IPS-15b (cell line): ENCODE data around the gene PHLDA3.

Experiments used
- H3K27me3 ChIP-seq: one replicate; pipeline ENCODE4 v1.6.1; 2013; ENCODE audit warnings: low read length; ENCODE audit not compliant: control insufficient read depth, insufficient read depth
- H3K36me3 ChIP-seq: one replicate; pipeline ENCODE4 v1.6.1; 2013; ENCODE audit warnings: low read length; ENCODE audit not compliant: control insufficient read depth, insufficient read depth
- H3K4me1 ChIP-seq: one replicate; pipeline ENCODE4 v1.6.1; 2013; ENCODE audit warnings: mild to moderate bottlenecking, low read length; ENCODE audit not compliant: control insufficient read depth, insufficient read depth
- H3K4me3 ChIP-seq: one replicate; pipeline ENCODE4 v1.5.1; 2013; ENCODE audit warnings: low read depth, low read length
- H3K9ac ChIP-seq: one replicate; pipeline ENCODE4 v1.6.1; 2013; ENCODE audit warnings: low read depth, mild to moderate bottlenecking, low read length
- H3K9me3 ChIP-seq: one replicate; pipeline ENCODE4 v1.6.1; 2013; ENCODE audit warnings: mild to moderate bottlenecking, low read length; ENCODE audit not compliant: control insufficient read depth, insufficient read depth

The PHLDA3 gene

DNA sequence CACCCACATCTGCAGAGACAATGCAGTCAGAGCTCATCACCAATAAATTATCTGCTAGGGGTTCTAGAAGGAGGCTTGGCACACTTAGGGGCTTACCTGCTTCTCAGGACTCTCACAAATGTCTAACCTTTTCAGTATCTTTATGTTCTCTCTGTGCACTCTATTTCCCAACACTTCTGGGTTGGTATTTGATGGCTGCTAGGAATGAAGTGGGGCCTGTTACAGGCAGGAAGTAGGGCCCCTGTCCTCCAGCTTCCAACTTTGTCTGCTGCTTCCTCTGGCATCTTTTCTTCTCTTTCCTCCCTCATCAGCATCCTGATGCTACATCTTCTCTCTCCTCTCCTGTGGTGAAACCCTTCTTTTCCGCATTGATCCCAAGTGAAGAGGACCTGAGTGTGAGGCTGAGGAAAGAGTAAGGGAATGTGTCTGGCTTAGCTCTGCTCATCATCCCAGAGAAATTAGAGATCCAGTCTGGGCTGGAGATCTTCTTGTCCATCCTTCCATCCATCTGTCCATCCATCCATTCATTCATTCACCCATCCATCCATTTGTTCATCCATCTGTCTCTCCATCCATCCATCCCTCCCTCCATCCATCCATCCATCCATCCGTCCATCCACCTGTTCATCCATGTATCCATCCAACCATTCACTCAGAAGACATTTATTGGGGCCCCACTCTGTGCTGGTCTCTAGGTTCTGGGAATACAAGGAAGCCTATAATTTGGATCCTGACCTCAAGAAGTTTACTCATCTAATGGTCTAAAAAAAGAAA lies 40.8 kb upstream of the PHLDA3 start:
- Histone ChIP-seq H3K9ac (no peak overlapping the region), H3K36me3 (no peaks in the 10 kb centered on the region), H3K4me3 (no peak overlapping the region), H3K27me3 (peaks cover 30% of the 10 kb centered on the region), H3K9me3 (no peaks in the 10 kb centered on the region), H3K4me1 (peaks cover 10% of the 10 kb centered on the region)

DNA sequence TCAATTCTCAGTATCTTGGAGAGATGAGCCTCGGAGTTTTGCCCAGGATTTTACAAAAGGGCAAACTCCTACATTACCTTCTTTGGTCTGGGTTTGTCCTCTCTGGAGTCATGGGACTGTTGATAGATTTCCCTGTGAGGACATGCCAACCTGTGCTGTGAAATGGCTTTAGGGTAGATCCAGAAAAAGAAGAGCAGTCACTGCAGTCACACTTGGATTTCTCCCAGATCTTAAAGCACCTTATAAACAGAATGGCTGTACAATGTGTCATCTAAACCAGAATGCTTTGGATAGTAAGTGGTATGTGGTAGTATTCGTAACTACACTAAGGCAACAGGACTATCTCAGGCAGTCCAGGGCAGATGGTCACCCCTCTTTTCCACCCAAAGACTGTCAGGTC lies 39.8 kb upstream of the PHLDA3 start:
- Histone ChIP-seq H3K9ac (no peak overlapping the region), H3K36me3 (no peaks in the 10 kb centered on the region), H3K27me3 (peaks cover 30% of the 10 kb centered on the region), H3K4me1 (peaks cover 15% of the 10 kb centered on the region), H3K4me3 (no peak overlapping the region), H3K9me3 (no peaks in the 10 kb centered on the region)

DNA sequence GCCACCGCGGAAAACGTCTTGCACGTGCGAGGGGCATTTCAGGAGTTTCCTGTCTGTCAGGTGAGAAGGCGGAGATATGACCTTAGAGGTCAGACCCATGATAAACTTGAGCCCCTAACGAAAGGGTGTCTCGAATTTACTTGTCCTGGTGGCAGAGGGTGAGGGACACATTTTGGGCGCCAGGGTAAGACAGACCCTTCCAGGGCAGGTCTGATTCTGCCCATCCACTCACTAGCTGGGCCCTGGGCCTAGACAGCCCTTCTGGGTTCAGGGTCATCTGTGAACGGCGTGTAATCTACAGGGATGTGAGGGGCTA lies 38.3 kb upstream of the PHLDA3 start:
- Histone ChIP-seq H3K27me3 (peaks cover 30% of the 10 kb centered on the region), H3K9me3 (no peaks in the 10 kb centered on the region), H3K4me1 (peaks cover 21% of the 10 kb centered on the region), H3K36me3 (no peaks in the 10 kb centered on the region), H3K9ac (no peak overlapping the region), H3K4me3 (peak overlapping the region; percentile 42)

DNA sequence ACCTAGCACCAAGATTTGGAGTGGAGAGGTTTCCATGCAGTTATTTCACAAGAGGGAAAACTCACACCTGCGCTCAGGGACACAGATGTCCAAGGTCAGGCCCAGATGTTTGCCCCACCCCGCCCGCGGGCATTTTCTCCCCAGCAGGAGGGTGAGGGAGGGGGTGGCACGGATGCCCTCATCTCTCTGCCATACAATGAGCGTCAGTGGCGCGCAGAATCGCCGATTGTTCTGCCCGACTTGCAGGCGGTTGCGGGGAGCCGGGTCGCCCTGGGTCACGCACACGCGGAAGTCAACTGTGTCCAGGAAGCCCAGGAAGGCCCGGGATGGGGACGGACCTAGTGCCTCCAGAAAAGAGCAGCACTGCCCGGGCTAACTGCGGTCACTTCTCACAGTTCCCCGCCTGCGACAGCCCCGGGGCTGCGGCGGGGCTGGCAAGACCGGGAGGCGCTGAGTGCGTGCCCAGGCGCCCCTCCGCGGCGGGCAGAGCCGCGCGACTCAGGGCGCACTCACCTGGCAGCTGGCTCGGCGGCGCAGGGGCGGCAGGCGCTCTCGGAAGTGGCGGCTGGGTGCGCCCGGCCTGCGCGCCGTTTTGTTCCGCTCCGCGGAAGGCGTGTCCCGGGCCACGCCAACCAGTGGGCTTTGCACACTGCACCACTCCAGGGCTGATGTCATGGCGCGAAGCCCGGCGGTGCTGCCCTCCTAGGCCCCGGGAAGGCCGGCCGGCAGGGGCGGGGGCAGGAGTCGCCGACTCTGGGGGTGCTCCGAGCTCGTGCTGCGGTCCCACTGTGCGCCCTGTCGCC lies 37.8 kb upstream of the PHLDA3 start, which contains the start of gene CSRP1:
CSRP1 (minus strand) TSS at position 567 of the 803 bp plus-strand sequence. CDS start 10,820 bp downstream, outside the sequence.
- peaks cover 17% of the 10 kb centered on the region for H3K4me1 ChIP-seq
- peak within 1 kb of the TSS; percentile 42 for H3K4me3 ChIP-seq
- no peaks in the 10 kb centered on the region for H3K9me3 ChIP-seq
- H3K27me3 ChIP-seq = peaks cover 30% of the 10 kb centered on the region
- peak within 1 kb of the TSS; percentile 28 for H3K9ac ChIP-seq
- H3K36me3 ChIP-seq = no peaks in the 10 kb centered on the region

DNA sequence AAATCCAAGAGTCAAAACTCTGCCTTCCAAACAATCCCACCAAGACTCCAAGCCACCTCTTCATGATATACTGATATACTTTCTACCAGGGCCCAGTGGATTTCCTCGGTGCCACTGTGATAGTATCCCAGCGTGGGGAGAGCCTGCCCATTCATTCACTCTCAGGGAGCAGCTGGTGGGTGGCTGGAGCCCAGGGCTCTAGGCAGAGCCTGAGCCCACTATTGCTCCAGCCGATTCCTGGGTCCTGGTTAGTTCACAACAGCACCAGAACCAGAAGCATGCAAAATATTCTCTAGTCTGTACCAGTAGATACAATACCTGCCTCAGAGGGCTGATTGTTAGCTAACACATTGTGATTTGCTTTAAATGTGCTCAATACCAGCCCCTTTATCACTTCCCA lies 37.1 kb upstream of the PHLDA3 start:
- Histone ChIP-seq H3K27me3 (peaks cover 30% of the 10 kb centered on the region), H3K4me1 (peaks cover 14% of the 10 kb centered on the region), H3K9me3 (no peaks in the 10 kb centered on the region), H3K9ac (no peak overlapping the region), H3K4me3 (peak overlapping the region; percentile 42), H3K36me3 (no peaks in the 10 kb centered on the region)

DNA sequence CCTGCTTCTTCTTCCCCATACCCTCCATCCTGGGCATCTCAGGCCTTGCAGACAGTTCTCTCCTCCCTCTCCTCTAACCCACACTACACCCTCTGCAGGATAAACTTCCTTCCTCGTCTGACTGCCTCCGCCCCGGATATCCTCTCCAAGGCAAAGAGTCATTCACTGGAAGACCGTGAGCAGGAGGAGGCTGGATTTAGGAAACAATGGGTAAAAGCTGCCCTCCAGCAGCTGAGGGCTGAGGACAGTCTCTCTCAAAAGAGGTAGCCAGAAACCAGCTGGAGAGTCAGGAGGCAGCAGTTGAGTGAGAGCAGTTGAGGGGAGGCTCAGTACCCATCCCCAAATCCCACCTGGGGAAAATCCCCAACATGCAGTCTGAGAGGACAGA lies 36.5 kb upstream of the PHLDA3 start:
- Histone ChIP-seq H3K27me3 (peaks cover 30% of the 10 kb centered on the region), H3K9ac (no peak overlapping the region), H3K36me3 (no peaks in the 10 kb centered on the region), H3K4me1 (peaks cover 19% of the 10 kb centered on the region), H3K9me3 (no peaks in the 10 kb centered on the region), H3K4me3 (no peak overlapping the region)

DNA sequence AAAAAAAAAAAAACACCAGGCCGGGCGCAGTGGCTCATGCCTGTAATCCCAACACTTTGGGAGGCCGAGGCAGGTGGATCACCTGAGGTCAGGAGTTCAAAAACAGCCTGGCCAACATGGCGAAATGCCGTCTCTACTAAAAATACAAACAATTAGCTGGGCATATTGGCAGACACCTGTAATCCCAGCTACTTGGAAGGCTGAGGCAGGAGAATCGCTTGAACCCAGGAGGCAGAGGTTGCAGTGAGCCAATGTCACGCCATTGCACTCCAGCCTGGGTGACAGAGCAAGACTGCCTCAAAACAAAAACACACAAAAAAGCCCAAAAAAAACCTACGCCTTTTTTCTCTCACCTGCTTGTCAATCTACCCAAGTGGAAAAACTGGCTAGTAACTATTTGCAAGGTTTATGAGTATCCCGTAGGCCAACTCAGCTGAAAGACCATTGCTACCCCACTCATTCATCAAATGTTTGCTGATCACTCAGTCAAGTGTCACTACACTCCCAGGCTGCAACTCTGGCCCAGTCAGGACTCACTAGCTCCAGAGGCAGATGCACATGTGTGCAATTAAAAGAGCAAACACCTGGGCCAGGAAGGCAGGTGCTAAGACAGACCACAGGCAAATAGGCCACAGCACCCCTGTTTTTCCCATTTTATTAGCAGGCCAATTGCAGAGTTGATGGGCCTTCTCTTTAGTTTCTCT lies 36.0 kb upstream of the PHLDA3 start:
- Histone ChIP-seq H3K36me3 (no peaks in the 10 kb centered on the region), H3K4me3 (no peak overlapping the region), H3K4me1 (peaks cover 20% of the 10 kb centered on the region), H3K9ac (no peak overlapping the region), H3K9me3 (no peaks in the 10 kb centered on the region), H3K27me3 (peaks cover 30% of the 10 kb centered on the region)

DNA sequence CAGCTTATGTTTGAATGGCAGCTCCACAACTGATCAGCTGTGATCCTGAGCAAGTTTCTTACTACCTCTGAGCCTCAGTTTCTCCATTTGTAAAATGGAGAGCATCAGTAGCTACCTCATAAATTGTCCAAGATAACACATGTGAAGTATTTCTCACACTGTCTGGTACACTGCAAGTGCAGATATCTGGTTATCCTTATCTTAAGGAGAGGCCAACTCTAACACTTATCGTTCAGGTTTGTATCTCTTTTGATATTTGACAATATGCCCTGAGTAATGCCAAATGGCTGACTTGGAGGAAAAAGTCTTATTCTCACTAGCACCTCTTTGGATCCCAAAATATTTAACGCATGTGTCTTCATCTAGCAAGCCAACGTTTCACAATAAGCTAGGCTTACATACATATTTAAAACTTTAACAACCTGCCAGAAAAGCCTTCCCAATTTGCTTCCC lies 35.2 kb upstream of the PHLDA3 start:
- Histone ChIP-seq H3K27me3 (peaks cover 28% of the 10 kb centered on the region), H3K9me3 (no peaks in the 10 kb centered on the region), H3K4me1 (peaks cover 20% of the 10 kb centered on the region), H3K4me3 (no peak overlapping the region), H3K36me3 (no peaks in the 10 kb centered on the region), H3K9ac (no peak overlapping the region)

DNA sequence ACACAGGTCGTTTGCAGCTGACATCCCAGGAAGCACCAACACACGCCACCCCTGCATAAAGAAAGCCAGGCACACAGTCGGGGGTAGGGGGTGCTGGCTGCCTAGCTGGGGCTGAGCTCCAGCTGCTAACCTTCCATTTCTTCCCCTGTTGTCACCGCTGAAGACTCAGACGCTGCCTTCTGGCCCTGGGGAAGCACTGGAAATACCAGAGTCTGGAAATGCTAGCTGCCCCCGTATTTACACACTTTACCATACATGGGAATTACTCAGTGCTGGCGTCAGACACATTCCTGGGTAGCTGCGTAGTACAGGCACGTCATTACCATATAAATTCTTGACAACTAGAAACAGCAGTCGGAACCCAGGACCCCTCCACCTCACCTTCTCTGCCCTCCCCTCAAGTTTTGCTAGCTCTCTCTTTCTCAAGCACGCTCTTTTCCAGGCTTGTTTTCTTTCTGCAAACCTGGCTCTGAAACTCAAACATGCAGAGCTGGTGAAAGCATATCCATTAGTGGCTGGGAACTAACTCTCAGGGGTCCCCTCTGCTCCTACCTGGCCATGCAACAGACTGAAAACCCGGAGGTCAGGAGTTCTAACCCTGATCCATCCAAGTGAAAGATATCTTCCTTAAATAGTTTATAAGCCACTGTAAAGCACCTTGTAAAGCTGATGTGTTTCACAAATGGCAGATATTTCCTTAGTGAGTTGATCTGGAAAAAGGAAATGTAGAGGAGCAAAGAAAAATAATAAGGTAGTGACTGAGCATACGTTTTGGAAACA lies 34.6 kb upstream of the PHLDA3 start:
- no peaks in the 10 kb centered on the region for H3K36me3 ChIP-seq
- peak overlapping the region; percentile 47 for H3K9ac ChIP-seq

DNA sequence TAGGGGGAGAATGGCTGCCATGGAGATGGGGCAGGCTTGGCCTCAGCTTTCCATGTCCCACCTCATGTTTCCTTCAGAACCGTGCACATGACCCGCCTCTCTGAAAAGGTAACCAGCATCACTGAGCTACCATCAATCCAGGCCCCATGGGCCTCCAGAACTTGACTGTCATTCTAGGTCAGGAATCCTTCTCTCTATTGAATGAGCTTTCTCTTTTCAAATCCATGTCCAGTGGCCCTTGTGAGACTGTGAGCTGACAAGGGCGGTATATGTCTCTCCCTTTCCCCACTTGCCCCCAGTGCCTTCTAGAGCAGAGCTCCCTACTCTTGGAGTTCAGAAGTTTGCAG lies 33.5 kb upstream of the PHLDA3 start:
- Histone ChIP-seq H3K9ac (no peak overlapping the region), H3K4me1 (peaks cover 20% of the 10 kb centered on the region)

More for the DNA sequence above, 34.6 kb upstream of the PHLDA3 start:
- Histone ChIP-seq H3K27me3 (peaks cover 23% of the 10 kb centered on the region), H3K4me3 (peak overlapping the region; percentile 38), H3K4me1 (peaks cover 20% of the 10 kb centered on the region), H3K9me3 (no peaks in the 10 kb centered on the region)

DNA sequence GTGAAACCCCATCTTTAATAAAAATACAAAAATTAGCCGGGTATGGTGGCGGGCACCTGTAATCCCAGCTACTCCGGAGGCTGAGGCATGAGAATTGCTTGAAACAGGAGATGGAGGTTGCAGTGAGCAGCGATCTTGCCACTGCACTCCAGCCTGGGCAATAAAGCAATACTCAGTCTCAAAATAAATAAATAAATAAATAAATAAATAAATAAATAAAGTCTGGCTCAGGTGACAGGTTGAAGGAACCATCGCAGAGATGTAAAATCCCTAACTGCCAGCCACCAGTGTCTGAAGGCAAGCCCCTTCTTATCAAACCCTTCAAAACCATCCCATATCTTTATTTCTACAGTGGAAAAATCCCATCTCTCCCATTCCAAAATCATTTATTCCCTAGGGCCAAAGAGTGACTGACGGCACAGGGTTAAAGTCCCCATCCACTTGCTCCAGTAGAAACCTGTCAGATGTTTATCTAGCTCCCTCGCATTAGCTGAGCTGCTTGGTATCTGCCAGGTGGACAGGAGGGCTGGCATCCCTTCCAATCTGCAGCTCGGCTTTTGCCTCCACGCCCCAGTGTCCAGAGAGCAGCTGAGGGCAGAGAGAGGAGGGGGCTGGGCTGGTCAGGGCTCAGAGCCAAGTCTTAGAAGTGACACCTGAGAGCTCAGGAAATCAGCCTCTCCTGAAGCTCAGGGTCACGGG lies 33.0 kb upstream of the PHLDA3 start:
- no peaks in the 10 kb centered on the region for H3K9me3 ChIP-seq
- H3K4me3 ChIP-seq = no peak overlapping the region
- peaks cover 20% of the 10 kb centered on the region for H3K4me1 ChIP-seq
- no peak overlapping the region for H3K9ac ChIP-seq
- peaks cover 12% of the 10 kb centered on the region for H3K27me3 ChIP-seq
- no peaks in the 10 kb centered on the region for H3K36me3 ChIP-seq

More for the DNA sequence above, 33.5 kb upstream of the PHLDA3 start:
- no peak overlapping the region for H3K4me3 ChIP-seq
- H3K9me3 ChIP-seq = no peaks in the 10 kb centered on the region
- no peaks in the 10 kb centered on the region for H3K36me3 ChIP-seq
- peaks cover 16% of the 10 kb centered on the region for H3K27me3 ChIP-seq
